K562 (cell line): ENCODE data around the gene TIMM22. TPM values are rescaled to one million over a fixed set of nuclear protein-coding genes. Genes with fewer than 3 reads are reported as not detected.

Experiments
- ATAC-seq: fragments of 200-7000 bp; cut with Tn5 transposase; 3 replicates; pipeline ENCODE4 v1.9.1; 2020; ENCODE audit warnings: moderate library complexity
- BruUV-seq: library from RNA; stranded (reverse); fragments of 400-500 nt; replicated peaks from 2 replicates; lab custom pipeline; 2021; lab: Mats Ljungman, UMichigan
- CTCF ChIA-PET: fragments of 300-600 bp; formaldehyde crosslinking; extraction: SDS; loops from one replicate; lab custom pipeline; 2021; ENCODE audit warnings: low intra/inter-chr PET ratio; lab: Yijun Ruan, JAX
- POLR2A ChIA-PET: fragments of 300-600, 350-650 bp; sonication (Branson Sonifier 250); formaldehyde crosslinking; extraction: SDS; loops from one replicate; lab custom pipeline; 2021; ENCODE audit warnings: antibody characterized with exemption, inconsistent platforms; lab: Yijun Ruan, JAX
- DNase-seq, 4 experiments: peaks; one replicate each; pipeline versions ENCODE4 v3.0.0 to v3.0.0-alpha.2; 2011 to 2018; ENCODE audit warnings: low spot score in 3 of 4, mixed read lengths in 3 of 4; ENCODE audit errors: extremely low read depth in 1 of 4
- FAIRE-seq: peaks from 2 replicates; lab custom pipeline; 2011; peaks lifted over from hg19 to GRCh38; lab: Jason Lieb, UNC
- H2AFZ ChIP-seq: 2 replicates; pipeline ENCODE4 v1.6.0; 2011; ENCODE audit warnings: low read depth, low read length, control low read depth, inconsistent platforms
- H3K27ac ChIP-seq: fragments of 200-600 bp; 3 replicates; pipeline ENCODE4 v1.8.0; 2011; ENCODE audit warnings: low read depth, mild to moderate bottlenecking, control low read depth, inconsistent platforms, low read length, moderate library complexity, mixed read lengths; ENCODE audit errors: extremely low read depth
- H3K27me3 ChIP-seq, 2 experiments: fragments of 300-600 bp in 1 of 2; 2 replicates in 1 of 2; 3 replicates in 1 of 2; pipeline versions ENCODE4 v1.6.0 to v1.8.0; 2011; ENCODE audit warnings: inconsistent platforms in 2 of 2, low read length in 2 of 2, mild to moderate bottlenecking in 1 of 2, mixed read lengths in 1 of 2, moderate library complexity in 1 of 2; ENCODE audit not compliant: control insufficient read depth in 2 of 2, insufficient read depth in 2 of 2
- H3K36me3 ChIP-seq: fragments of 300-600 bp; 3 replicates; pipeline ENCODE4 v1.8.0; 2011; ENCODE audit warnings: mild to moderate bottlenecking, low read length, inconsistent platforms; ENCODE audit not compliant: control insufficient read depth, insufficient read depth
- H3K4me1 ChIP-seq, 2 experiments: fragments of 200-600 bp in 1 of 2; replicated peaks in 1 of 2; 2 replicates in 1 of 2; 3 replicates in 1 of 2; pipeline versions ENCODE4 v1.5.1 to v1.8.0; 2011; ENCODE audit warnings: inconsistent platforms in 2 of 2, low read length in 2 of 2, mild to moderate bottlenecking in 1 of 2, mixed read lengths in 1 of 2, moderate library complexity in 1 of 2; ENCODE audit not compliant: control insufficient read depth in 2 of 2, insufficient read depth in 2 of 2
- H3K4me2 ChIP-seq: 2 replicates; pipeline ENCODE4 v1.6.1; 2011; ENCODE audit warnings: low read length, control low read depth, inconsistent platforms, mixed read lengths; ENCODE audit not compliant: insufficient read depth
- H3K4me3 ChIP-seq: fragments of 200-600 bp; sonication (generic), shearing (Covaris generic); 2 replicates; pipeline ENCODE4 v1.5.1; 2016; ENCODE audit warnings: control low read depth, inconsistent platforms
- H3K79me2 ChIP-seq: fragments of 200-600 bp; 3 replicates; pipeline ENCODE4 v1.8.0; 2011; ENCODE audit warnings: low read length, inconsistent platforms; ENCODE audit not compliant: control insufficient read depth, insufficient read depth
- H3K9ac ChIP-seq, 2 experiments: 2 replicates each; pipeline versions ENCODE4 v1.6.0 to v1.6.1; 2011; ENCODE audit warnings: low read depth in 2 of 2, low read length in 2 of 2, control low read depth in 1 of 2, inconsistent platforms in 1 of 2, mild to moderate bottlenecking in 1 of 2, mixed read lengths in 1 of 2; ENCODE audit not compliant: insufficient read depth in 1 of 2
- H3K9me1 ChIP-seq: one replicate; pipeline ENCODE4 v1.6.0; 2011; ENCODE audit warnings: inconsistent platforms, mild to moderate bottlenecking, low read length, moderate library complexity; ENCODE audit not compliant: control insufficient read depth, insufficient read depth
- H3K9me3 ChIP-seq: replicated peaks from 2 replicates; pipeline ENCODE4 v1.5.1; 2011; ENCODE audit warnings: low read depth, low read length, inconsistent platforms; ENCODE audit not compliant: control insufficient read depth, insufficient read depth
- H4K20me1 ChIP-seq: replicated peaks from 2 replicates; pipeline ENCODE4 v1.6.1; 2011; ENCODE audit warnings: low read length, inconsistent platforms, mixed read lengths; ENCODE audit not compliant: control insufficient read depth, insufficient read depth
- BACH1 ChIP-seq: fragments of 200-800 bp; sonication (Bioruptor generic); IDR thresholded peaks from 2 replicates; pipeline ENCODE4 v1.6.1; 2016; ENCODE audit warnings: missing genetic modification characterization, missing compliant biosample characterization
- COPS2 ChIP-seq: fragments of 450-650 bp; conservative IDR thresholded peaks from 2 replicates; pipeline ENCODE4 v1.6.1; 2016; ENCODE audit warnings: mild to moderate bottlenecking, moderate library complexity
- FUS ChIP-seq: fragments of 200-400 bp; formaldehyde crosslinking; optimal IDR thresholded peaks from 2 replicates; pipeline ENCODE3; 2017; ENCODE audit warnings: low read depth, low read length
- HLTF ChIP-seq: fragments of 450-650 bp; IDR thresholded peaks from 2 replicates; pipeline ENCODE4 v1.6.1; 2016
- KDM1A ChIP-seq, 2 experiments: fragments of 450-650 bp; IDR thresholded peaks; 2 replicates each; pipeline ENCODE4 v1.6.1; 2016; ENCODE audit warnings: mild to moderate bottlenecking in 2 of 2
- MCM5 ChIP-seq: fragments of 450-650 bp; IDR thresholded peaks from 2 replicates; pipeline ENCODE4 v1.6.1; 2016; ENCODE audit warnings: low read depth
- MTA3 ChIP-seq: fragments of 450-650 bp; formaldehyde crosslinking; IDR thresholded peaks from 2 replicates; pipeline ENCODE4 v1.6.1; 2017; ENCODE audit warnings: mild to moderate bottlenecking, borderline replicate concordance
- NFIC ChIP-seq: fragments of 450-650 bp; IDR thresholded peaks from 2 replicates; pipeline ENCODE4 v1.6.1; 2017; ENCODE audit warnings: mild to moderate bottlenecking, inconsistent platforms
- PTRF ChIP-seq: fragments of 450-650 bp; IDR thresholded peaks from 2 replicates; pipeline ENCODE4 v1.6.1; 2016; ENCODE audit warnings: mild to moderate bottlenecking, missing genetic modification characterization, missing compliant biosample characterization
- RBM14 ChIP-seq: fragments of 200-400 bp; formaldehyde crosslinking; IDR thresholded peaks from 2 replicates; pipeline ENCODE4 v1.6.1; 2018; ENCODE audit warnings: low read depth, mild to moderate bottlenecking, low read length, moderate library complexity, borderline replicate concordance; ENCODE audit not compliant: insufficient read depth
- YY1 ChIP-seq, 3 experiments: IDR thresholded peaks; 2 replicates each; pipeline ENCODE4 v1.6.1; 2011; ENCODE audit warnings: low read length in 2 of 3, mild to moderate bottlenecking in 2 of 3, moderate library complexity in 2 of 3, borderline replicate concordance in 1 of 3, control low read depth in 1 of 3, low read depth in 1 of 3; ENCODE audit not compliant: insufficient read depth in 3 of 3, insufficient replicate concordance in 2 of 3, control insufficient read depth in 1 of 3, insufficient read length in 1 of 3; ENCODE audit errors: extremely low read depth in 1 of 3
- ZNF121 ChIP-seq: sonication (generic); formaldehyde crosslinking; conservative IDR thresholded peaks from 2 replicates; pipeline ENCODE4 v1.8.0; 2022; ENCODE audit warnings: missing genetic modification reagents
- ZNF699 ChIP-seq: fragments of 250-450 bp; sonication (Bioruptor Pico); IDR thresholded peaks from 2 replicates; pipeline ENCODE4 v1.8.0; 2021; ENCODE audit warnings: mild to moderate bottlenecking, moderate library complexity; ENCODE audit not compliant: insufficient replicate concordance
- ZNF75A ChIP-seq: fragments of 450-650 bp; formaldehyde crosslinking; IDR thresholded peaks from 2 replicates; pipeline ENCODE4 v1.4.0; 2020; ENCODE audit warnings: mild to moderate bottlenecking
- WGBS: fragments of 100-300 bp; shearing (Covaris generic); methylation state at CpG from one replicate; pipeline ENCODE4 v1.1.6; 2016; ENCODE audit warnings: low coverage, mixed read lengths; ENCODE audit not compliant: insufficient coverage; ENCODE audit errors: missing lambda C conversion rate; 5-methylcytosine and 5-hydroxymethylcytosine counted together
- in situ Hi-C: fragments of 300-500 bp; cut with MboI; formaldehyde crosslinking; loops from 4 replicates; pipeline ENCODE4 v1.15.0; 2018; ENCODE audit warnings: inconsistent platforms, mixed read lengths
- intact Hi-C: fragments of 100-400 bp; cut with micrococcal nuclease; formaldehyde crosslinking; loops from 2 replicates; pipeline ENCODE4 v1.14.2; 2022
- polyA plus RNA-seq, 8 experiments: library from polyadenylated mRNA; depleted of rRNA in 4 of 8; stranded (reverse) in 5 of 8; unstranded in 3 of 8; fragments of >200 nt; fragmentation: Nextera tagmentation in 2 of 8; fragmentation: Illumina TruSeq in 1 of 8; extraction: Ambion mirVana in 2 of 8; extraction: Trizol in 1 of 8; gene quantifications; 2 replicates each; pipeline versions ENCODE4 v1.2.1 to v1.2.3, GENCODE V29; 2011 to 2014; ENCODE audit warnings: inconsistent platforms in 1 of 8, missing spikeins in 1 of 8
- total RNA-seq, 7 experiments: library from RNA; depleted of rRNA in 6 of 7; stranded (reverse); fragments of >200 nt in 6 of 7; fragmentation: Illumina TruSeq in 2 of 7; extraction: Trizol in 2 of 7; gene quantifications; 2 replicates each; pipeline versions ENCODE4 v1.2.1 to v1.2.3, GENCODE V29; 2011 to 2021; ENCODE audit warnings: low replicate concordance in 1 of 7
- TF ChIP-seq, protein P1 (sequence below), 2 experiments: IDR thresholded peaks in 1 of 2; conservative IDR thresholded peaks in 1 of 2; 2 replicates each; pipeline ENCODE4 v1.6.1; 2016; ENCODE audit warnings: low read depth in 2 of 2, mild to moderate bottlenecking in 1 of 2, missing compliant biosample characterization in 1 of 2, missing genetic modification characterization in 1 of 2, moderate library complexity in 1 of 2
- TF ChIP-seq, protein P2 (sequence below): fragments of 450-650 bp; formaldehyde crosslinking; conservative IDR thresholded peaks from 2 replicates; pipeline ENCODE4 v1.4.0; 2022; ENCODE audit warnings: mild to moderate bottlenecking, missing genetic modification characterization

The TIMM22 gene
- total and polyA plus RNA-seq, 9 of the 15 experiments (the other 6 are each of a cell fraction or from before 2014, with no cell fraction given): 5.9 to 14.1 (median 10.3) TPM

DNA sequence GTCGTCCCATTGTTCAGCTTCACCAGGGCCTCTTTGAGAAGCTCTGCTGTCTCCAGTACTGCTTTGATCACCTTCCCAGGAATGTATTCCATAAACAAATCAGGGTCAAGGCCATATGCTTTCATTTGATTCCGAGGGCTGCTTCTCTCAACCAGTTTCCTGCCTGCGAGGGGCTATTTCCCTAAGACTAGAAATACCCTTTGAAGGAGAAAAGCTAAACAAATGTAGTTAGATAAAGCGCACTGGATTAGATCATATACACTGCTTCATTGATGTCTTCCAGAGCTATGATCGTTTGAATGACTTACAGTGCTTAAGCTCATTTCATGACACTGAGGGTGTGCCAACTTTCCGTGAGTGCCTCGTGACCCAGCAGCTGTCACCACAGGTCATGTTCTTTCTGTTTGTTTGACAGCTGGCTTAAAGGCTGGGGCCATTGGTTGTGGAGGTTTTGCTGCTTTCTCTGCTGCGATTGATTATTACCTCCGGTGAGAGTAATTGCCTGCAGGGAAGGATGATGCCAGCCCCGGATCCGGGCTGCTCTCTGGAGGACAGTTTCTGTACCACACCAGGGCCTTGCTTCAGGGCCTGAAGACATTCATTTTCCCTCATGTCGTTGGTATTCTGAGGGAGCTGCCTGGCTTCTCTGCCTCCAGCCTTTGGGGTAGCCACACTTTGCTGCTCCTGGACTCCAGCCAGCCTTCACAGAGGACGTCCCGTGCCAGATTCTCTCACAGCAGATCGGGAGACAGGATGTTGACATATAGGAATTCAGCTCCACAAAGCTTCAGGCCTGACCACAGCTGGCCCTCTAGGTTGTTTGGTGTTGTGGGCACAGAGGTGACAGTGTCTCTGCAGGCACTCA is 3.9 kb downstream of the TIMM22 start:
- peaks cover 3% of the 10 kb centered on the region for H3K9me1 ChIP-seq
- no TSS peak for BruUV-seq
- no peak overlapping the region for H2AFZ ChIP-seq
- in situ Hi-C loops (no loop called here), intact Hi-C loops (no loop called here)
- TF ChIP-seq NFIC: no peak
- no peak for TF ChIP-seq ZNF121 (CRISPR knock-in tag)
- TF ChIP-seq, protein P1, sequence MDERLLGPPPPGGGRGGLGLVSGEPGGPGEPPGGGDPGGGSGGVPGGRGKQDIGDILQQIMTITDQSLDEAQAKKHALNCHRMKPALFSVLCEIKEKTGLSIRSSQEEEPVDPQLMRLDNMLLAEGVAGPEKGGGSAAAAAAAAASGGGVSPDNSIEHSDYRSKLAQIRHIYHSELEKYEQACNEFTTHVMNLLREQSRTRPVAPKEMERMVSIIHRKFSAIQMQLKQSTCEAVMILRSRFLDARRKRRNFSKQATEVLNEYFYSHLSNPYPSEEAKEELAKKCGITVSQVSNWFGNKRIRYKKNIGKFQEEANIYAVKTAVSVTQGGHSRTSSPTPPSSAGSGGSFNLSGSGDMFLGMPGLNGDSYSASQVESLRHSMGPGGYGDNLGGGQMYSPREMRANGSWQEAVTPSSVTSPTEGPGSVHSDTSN (CRISPR knock-in tag; IDR thresholded peaks at IDR 0.05; ENCODE audit: low read depth): no peak
- TF ChIP-seq, protein P1 (tag; conservative IDR thresholded peaks at IDR 0.05; ENCODE audit: low read depth): no peak
- TF ChIP-seq ZNF75A (CRISPR knock-in tag): no peak
- TF ChIP-seq KDM1A (IDR thresholded peaks at IDR 0.05): no peak
- no peak for TF ChIP-seq COPS2
- no peak for TF ChIP-seq BACH1 (tag)
- no peak for TF ChIP-seq HLTF
- TF ChIP-seq MCM5: no peak
- no peak for TF ChIP-seq FUS
- no peak for TF ChIP-seq PTRF
- TF ChIP-seq, protein P2, sequence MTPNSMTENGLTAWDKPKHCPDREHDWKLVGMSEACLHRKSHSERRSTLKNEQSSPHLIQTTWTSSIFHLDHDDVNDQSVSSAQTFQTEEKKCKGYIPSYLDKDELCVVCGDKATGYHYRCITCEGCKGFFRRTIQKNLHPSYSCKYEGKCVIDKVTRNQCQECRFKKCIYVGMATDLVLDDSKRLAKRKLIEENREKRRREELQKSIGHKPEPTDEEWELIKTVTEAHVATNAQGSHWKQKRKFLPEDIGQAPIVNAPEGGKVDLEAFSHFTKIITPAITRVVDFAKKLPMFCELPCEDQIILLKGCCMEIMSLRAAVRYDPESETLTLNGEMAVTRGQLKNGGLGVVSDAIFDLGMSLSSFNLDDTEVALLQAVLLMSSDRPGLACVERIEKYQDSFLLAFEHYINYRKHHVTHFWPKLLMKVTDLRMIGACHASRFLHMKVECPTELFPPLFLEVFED (CRISPR knock-in tag): no peak
- no peak for TF ChIP-seq RBM14
- no peak for TF ChIP-seq YY1 (IDR thresholded peaks at IDR 0.05; ENCODE audit: borderline replicate concordance in 1 of 3, control insufficient read depth in 1 of 3, extremely low read depth in 1 of 3, insufficient read depth in 3 of 3, insufficient read length in 1 of 3, insufficient replicate concordance in 2 of 3, low read depth in 1 of 3, low read length in 2 of 3)
- no peak for TF ChIP-seq MTA3
- no peak for TF ChIP-seq ZNF699
- H3K36me3 ChIP-seq: peaks cover 46% of the 10 kb centered on the region
- peaks cover 25% of the 10 kb centered on the region for H3K79me2 ChIP-seq
- no peak for DNase-seq
- no peak for ATAC-seq
- H3K27me3 ChIP-seq: no peaks in the 10 kb centered on the region
- no peak overlapping the region for H3K4me2 ChIP-seq
- FAIRE-seq: no peak
- WGBS: 92% methylated on average over 15 of the region's 15 CpGs
- H3K9me3 ChIP-seq: no peaks in the 10 kb centered on the region
- peaks cover 6 to 29% of the 10 kb centered on the region in 2 experiments; a peak in 3 of 5 replicates for H3K4me1 ChIP-seq
- CTCF ChIA-PET: no interaction called here
- no peaks in the 10 kb centered on the region for H4K20me1 ChIP-seq
- POLR2A ChIA-PET: no interaction called here
- H3K9ac ChIP-seq: no peak overlapping the region
- H3K4me3 ChIP-seq: no peak overlapping the region
- H3K27ac ChIP-seq: no peak overlapping the region
